ENCODE results near the gene TBCEL.

TBCEL gene

GRCh38 chr11:121032546-121032945 is 8.6 kb downstream of the TBCEL start:
- Histone ChIP-seq H3K36me3 (no peaks in the 10 kb centered on the region), H3K27me3 (ENCODE audit: insufficient read depth, low read depth, severe bottlenecking) (no peaks in the 10 kb centered on the region), H3K4me3 (ENCODE audit: low read depth, low read length) (no peak overlapping the region), H3K9me3 (ENCODE audit: severe bottlenecking) (no peaks in the 10 kb centered on the region), H3K27ac (no peak overlapping the region)
- TF ChIP-seq CTCF (IDR thresholded peaks at IDR 0.05; ENCODE audit: low read depth, low read length), result no peak
- no peak for DNase-seq

GRCh38 chr11:121033635-121034034 is 9.7 kb downstream of the TBCEL start:
- no peak for DNase-seq
- Histone ChIP-seq H3K36me3 (no peaks in the 10 kb centered on the region), H3K27ac (no peak overlapping the region), H3K9me3 (ENCODE audit: severe bottlenecking) (no peaks in the 10 kb centered on the region), H3K27me3 (ENCODE audit: insufficient read depth, low read depth, severe bottlenecking) (no peaks in the 10 kb centered on the region), H3K4me3 (ENCODE audit: low read depth, low read length) (no peak overlapping the region)
- TF ChIP-seq CTCF (IDR thresholded peaks at IDR 0.05; ENCODE audit: low read depth, low read length), result no peak

GRCh38 chr11:121035169-121035755 is 11.4 kb downstream of the TBCEL start:
- no peak for TF ChIP-seq CTCF (IDR thresholded peaks at IDR 0.05; ENCODE audit: low read depth, low read length)
- no peak overlapping the region for H3K4me3 ChIP-seq (ENCODE audit: low read depth, low read length)
- DNase-seq, result no peak
- no peaks in the 10 kb centered on the region for H3K27me3 ChIP-seq (ENCODE audit: insufficient read depth, low read depth, severe bottlenecking)
- H3K27ac ChIP-seq, result no peak overlapping the region
- H3K9me3 ChIP-seq (ENCODE audit: severe bottlenecking), result no peaks in the 10 kb centered on the region
- H3K36me3 ChIP-seq, result no peaks in the 10 kb centered on the region

- DNase-seq, result no peak
- no peak overlapping the region for H3K27ac ChIP-seq
- no peaks in the 10 kb centered on the region for H3K9me3 ChIP-seq (ENCODE audit: severe bottlenecking)
- H3K36me3 ChIP-seq, result no peaks in the 10 kb centered on the region
- no peak overlapping the region for H3K4me3 ChIP-seq (ENCODE audit: low read depth, low read length)
- TF ChIP-seq CTCF (IDR thresholded peaks at IDR 0.05; ENCODE audit: low read depth, low read length), result no peak
- H3K27me3 ChIP-seq (ENCODE audit: insufficient read depth, low read depth, severe bottlenecking), result no peaks in the 10 kb centered on the region
Measured at GRCh38 chr11:121035780-121036179, 11.9 kb downstream of the TBCEL start.

GRCh38 chr11:121037016-121037415 is 13.1 kb downstream of the TBCEL start:
- no peak for DNase-seq
- H3K27me3 ChIP-seq (ENCODE audit: insufficient read depth, low read depth, severe bottlenecking), result no peaks in the 10 kb centered on the region

More at GRCh38 chr11:121037016-121037415, 13.1 kb downstream of the TBCEL start:
- Histone ChIP-seq H3K27ac (no peak overlapping the region), H3K36me3 (no peaks in the 10 kb centered on the region), H3K4me3 (ENCODE audit: low read depth, low read length) (no peak overlapping the region), H3K9me3 (ENCODE audit: severe bottlenecking) (no peaks in the 10 kb centered on the region)
- no peak for TF ChIP-seq CTCF (IDR thresholded peaks at IDR 0.05; ENCODE audit: low read depth, low read length)
